ENCODE data around the gene CEPT1.

Gene CEPT1

GRCh38 chr1:111200802-111201161 is 60.8 kb downstream of the CEPT1 start:
- H3K79me2 ChIP-seq (ENCODE audit: low read length) = no peaks in the 10 kb centered on the region

GRCh38 chr1:111201275-111202090 is 61.5 kb downstream of the CEPT1 start:
- Histone ChIP-seq H3K27me3 (ENCODE audit: low read depth, low read length) (no peaks in the 10 kb centered on the region), H3K4me3 (ENCODE audit: low read length) (no peak overlapping the region), H2AFZ (ENCODE audit: low read depth, low read length) (no peak overlapping the region), H3K4me1 (ENCODE audit: low read length) (peaks cover 22% of the 10 kb centered on the region), H3K4me2 (ENCODE audit: low read length) (no peak overlapping the region), H3K36me3 (replicated peaks; ENCODE audit: low read depth, low read length) (no peaks in the 10 kb centered on the region), H3K27ac (ENCODE audit: low read length) (no peak overlapping the region), H4K20me1 (ENCODE audit: insufficient read depth, low read length) (no peaks in the 10 kb centered on the region), H3K9me3 (ENCODE audit: insufficient read depth, low read length) (no peaks in the 10 kb centered on the region), H3K79me2 (ENCODE audit: low read length) (no peaks in the 10 kb centered on the region), H3K9ac (ENCODE audit: low read length) (no peak overlapping the region)
- TF ChIP-seq EZH2phosphoT487 (IDR thresholded peaks at IDR 0.05; ENCODE audit: low read depth) = no peak
- no peak for TF ChIP-seq CTCF (IDR thresholded peaks at IDR 0.05; ENCODE audit: low read depth, low read length)

More at GRCh38 chr1:111200802-111201161, 60.8 kb downstream of the CEPT1 start:
- no peak for TF ChIP-seq EZH2phosphoT487 (IDR thresholded peaks at IDR 0.05; ENCODE audit: low read depth)
- no peak for TF ChIP-seq CTCF (IDR thresholded peaks at IDR 0.05; ENCODE audit: low read depth, low read length)
- H3K27ac ChIP-seq (ENCODE audit: low read length) = no peak overlapping the region
- H3K27me3 ChIP-seq (ENCODE audit: low read depth, low read length) = no peaks in the 10 kb centered on the region
- no peak overlapping the region for H2AFZ ChIP-seq (ENCODE audit: low read depth, low read length)
- H3K36me3 ChIP-seq (replicated peaks; ENCODE audit: low read depth, low read length) = no peaks in the 10 kb centered on the region
- H4K20me1 ChIP-seq (ENCODE audit: insufficient read depth, low read length) = no peaks in the 10 kb centered on the region
- no peak overlapping the region for H3K4me2 ChIP-seq (ENCODE audit: low read length)
- H3K4me1 ChIP-seq (ENCODE audit: low read length) = peaks cover 22% of the 10 kb centered on the region
- no peak overlapping the region for H3K4me3 ChIP-seq (ENCODE audit: low read length)
- no peak overlapping the region for H3K9ac ChIP-seq (ENCODE audit: low read length)
- H3K9me3 ChIP-seq (ENCODE audit: insufficient read depth, low read length) = no peaks in the 10 kb centered on the region

- H3K79me2 ChIP-seq (ENCODE audit: low read length) = no peaks in the 10 kb centered on the region
- H3K27ac ChIP-seq (ENCODE audit: low read length) = no peak overlapping the region
- no peaks in the 10 kb centered on the region for H3K9me3 ChIP-seq (ENCODE audit: insufficient read depth, low read length)
- H3K4me2 ChIP-seq (ENCODE audit: low read length) = no peak overlapping the region
- H2AFZ ChIP-seq (ENCODE audit: low read depth, low read length) = no peak overlapping the region
- TF ChIP-seq CTCF (IDR thresholded peaks at IDR 0.05; ENCODE audit: low read depth, low read length) = no peak
- H4K20me1 ChIP-seq (ENCODE audit: insufficient read depth, low read length) = no peaks in the 10 kb centered on the region
- no peak overlapping the region for H3K4me3 ChIP-seq (ENCODE audit: low read length)
- no peak overlapping the region for H3K9ac ChIP-seq (ENCODE audit: low read length)
- H3K36me3 ChIP-seq (replicated peaks; ENCODE audit: low read depth, low read length) = no peaks in the 10 kb centered on the region
- H3K27me3 ChIP-seq (ENCODE audit: low read depth, low read length) = no peaks in the 10 kb centered on the region
- peaks cover 22% of the 10 kb centered on the region for H3K4me1 ChIP-seq (ENCODE audit: low read length)
These were observed 62.3 kb downstream of the CEPT1 start for GRCh38 chr1:111202366-111202706.

- Histone ChIP-seq H3K79me2 (ENCODE audit: low read length) (no peaks in the 10 kb centered on the region), H3K4me3 (ENCODE audit: low read length) (peak overlapping the region; percentile 92), H3K4me2 (ENCODE audit: low read length) (peak overlapping the region; percentile 99), H3K27ac (ENCODE audit: low read length) (peak overlapping the region; percentile 16; the same call in 1 of the 2 replicates), H3K4me1 (ENCODE audit: low read length) (peaks cover 22% of the 10 kb centered on the region), H2AFZ (ENCODE audit: low read depth, low read length) (no peak overlapping the region), H3K9ac (ENCODE audit: low read length) (peak overlapping the region; percentile 89), H3K36me3 (replicated peaks; ENCODE audit: low read depth, low read length) (no peaks in the 10 kb centered on the region), H3K27me3 (ENCODE audit: low read depth, low read length) (no peaks in the 10 kb centered on the region), H4K20me1 (ENCODE audit: insufficient read depth, low read length) (no peaks in the 10 kb centered on the region), H3K9me3 (ENCODE audit: insufficient read depth, low read length) (no peaks in the 10 kb centered on the region)
- TF ChIP-seq CTCF (IDR thresholded peaks at IDR 0.05; ENCODE audit: low read depth, low read length) (no peak), EZH2phosphoT487 (IDR thresholded peaks at IDR 0.05; ENCODE audit: low read depth) (no peak)
These were observed 62.9 kb downstream of the CEPT1 start for GRCh38 chr1:111202707-111203623.
